DMS53 (cell line): ENCODE measurements around the gene MAGEA2.
"Not testable (repeated sequence)": the region's sequence is repeated elsewhere in the genome, so short reads cannot be mapped to it uniquely, and the experiment has no call there.

ENCODE experiments used
- DNase-seq: peaks from one replicate; lab custom pipeline; 2025; lab: John Stamatoyannopoulos, UW

Gene MAGEA2

GRCh38 chrX:152753686-152754650 is at the start of gene MAGEA2:
TSS of gene MAGEA2 (minus strand) at chrX:152753842. CDS start at chrX:152751363, 2,479 bp downstream.
- DNase-seq, result not testable (repeated sequence)

GRCh38 chrX:152798945-152799344 is 45.3 kb upstream of the MAGEA2 start:
- no peak for DNase-seq

- not testable (repeated sequence) for DNase-seq
Measured at GRCh38 chrX:152787062-152787461, 33.4 kb upstream of the MAGEA2 start.

GRCh38 chrX:152769549-152770289 is 16.1 kb upstream of the MAGEA2 start, which contains the start of gene MAGEA6:
TSS of gene MAGEA6 (minus strand) at chrX:152769689. CDS start at chrX:152767650, 2,039 bp downstream.
- not testable (repeated sequence) for DNase-seq

- not testable (repeated sequence) for DNase-seq
Measured at GRCh38 chrX:152766562-152766961, 12.9 kb upstream of the MAGEA2 start.

- DNase-seq, result not testable (repeated sequence)
Measured at GRCh38 chrX:152761582-152761981, 7.9 kb upstream of the MAGEA2 start.

- DNase-seq, result not testable (repeated sequence)
Measured at GRCh38 chrX:152759544-152759943, 5.9 kb upstream of the MAGEA2 start.

GRCh38 chrX:152758918-152759317 is 5.3 kb upstream of the MAGEA2 start, which contains the start of gene CSAG3:
TSS of gene CSAG3 (plus strand) at chrX:152759218.
- not testable (repeated sequence) for DNase-seq

- not testable (repeated sequence) for DNase-seq
Measured at GRCh38 chrX:152754871-152755270, 1.2 kb upstream of the MAGEA2 start.

- no peak for DNase-seq
Measured at GRCh38 chrX:152738560-152738959, 15.1 kb downstream of the MAGEA2 start.

GRCh38 chrX:152736528-152736927 is 17.1 kb downstream of the MAGEA2 start:
- not testable (repeated sequence) for DNase-seq

- DNase-seq, result no peak
Measured at GRCh38 chrX:152735860-152736511, 17.7 kb downstream of the MAGEA2 start.

GRCh38 chrX:152735101-152735500 is 18.5 kb downstream of the MAGEA2 start:
- DNase-seq, result no peak

- DNase-seq, result not testable (repeated sequence)
Measured at GRCh38 chrX:152734143-152734858, 19.3 kb downstream of the MAGEA2 start.

- peak; percentile 4 for DNase-seq
Measured at GRCh38 chrX:152733261-152733975, 20.2 kb downstream of the MAGEA2 start, which contains the start of the genes CSAG1 and MAGEA12. TSS of gene CSAG1 (minus strand) at chrX:152733721. CDS start at chrX:152732460, 1,261 bp downstream. TSS of gene MAGEA12 (plus strand) at chrX:152733757. CDS start at chrX:152736162, 2,405 bp downstream.

- no peak for DNase-seq
Measured at GRCh38 chrX:152725409-152725808, 28.2 kb downstream of the MAGEA2 start.

GRCh38 chrX:152713815-152714787 is 39.5 kb downstream of the MAGEA2 start, which contains the start of gene MAGEA2B:
TSS of gene MAGEA2B (plus strand) at chrX:152714628. CDS start at chrX:152717107, 2,479 bp downstream.
- DNase-seq, result not testable (repeated sequence)

- not testable (repeated sequence) for DNase-seq
Measured at GRCh38 chrX:152713195-152713594, 40.4 kb downstream of the MAGEA2 start.

- not testable (repeated sequence) for DNase-seq
Measured at GRCh38 chrX:152709173-152709572, 44.5 kb downstream of the MAGEA2 start, which contains the start of gene CSAG2. TSS of gene CSAG2 (minus strand) at chrX:152709273. CDS start at chrX:152709112, 161 bp downstream.
